ENCODE data around the gene ANK2.

DNA sequence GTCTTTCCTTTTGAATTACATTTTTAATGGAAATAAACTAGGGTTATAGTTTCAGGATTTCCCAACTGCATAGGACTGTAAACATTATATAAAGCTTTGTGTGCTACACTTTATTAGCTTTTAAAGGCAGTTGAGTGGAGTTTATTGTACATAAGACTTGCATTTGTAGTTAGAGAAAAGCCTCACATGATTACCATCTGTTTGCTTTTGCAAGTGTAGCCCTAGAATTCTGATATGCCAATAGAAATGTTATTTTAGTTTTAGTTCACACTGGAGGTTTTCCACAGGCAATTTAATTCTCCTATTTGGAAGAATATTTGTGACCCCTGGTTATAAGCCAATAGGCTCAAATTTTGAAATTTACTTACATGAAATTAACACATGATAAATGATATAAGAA, 41.3 kb upstream of the ANK2 start:
- TF ChIP-seq, protein P1, sequence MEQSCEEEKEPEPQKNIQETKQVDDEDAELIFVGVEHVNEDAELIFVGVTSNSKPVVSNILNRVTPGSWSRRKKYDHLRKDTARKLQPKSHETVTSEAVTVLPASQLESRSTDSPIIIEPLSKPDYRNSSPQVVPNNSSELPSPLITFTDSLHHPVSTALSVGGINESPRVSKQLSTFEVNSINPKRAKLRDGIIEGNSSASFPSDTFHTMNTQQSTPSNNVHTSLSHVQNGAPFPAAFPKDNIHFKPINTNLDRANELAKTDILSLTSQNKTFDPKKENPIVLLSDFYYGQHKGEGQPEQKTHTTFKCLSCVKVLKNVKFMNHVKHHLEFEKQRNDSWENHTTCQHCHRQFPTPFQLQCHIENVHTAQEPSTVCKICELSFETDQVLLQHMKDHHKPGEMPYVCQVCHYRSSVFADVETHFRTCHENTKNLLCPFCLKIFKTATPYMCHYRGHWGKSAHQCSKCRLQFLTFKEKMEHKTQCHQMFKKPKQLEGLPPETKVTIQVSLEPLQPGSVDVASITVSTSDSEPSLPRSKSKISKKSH (CRISPR knock-in tag; IDR thresholded peaks at IDR 0.05; ENCODE audit: borderline replicate concordance): no peak
- no peak for TF ChIP-seq POLR2A (IDR thresholded peaks at IDR 0.05; ENCODE audit: insufficient read depth in 1 of 2, low read depth in 2 of 2, low read length in 2 of 2)
- no peak for TF ChIP-seq CEBPB (IDR thresholded peaks at IDR 0.05; ENCODE audit: borderline replicate concordance, low read depth, low read length)
- TF ChIP-seq RNF2 (conservative IDR thresholded peaks at IDR 0.05; ENCODE audit: low read depth): no peak
